GM19438 (cell line): Measurements from ENCODE around the gene CEBPG.

Experiments
- ATAC-seq: cut with Tn5 transposase; IDR thresholded peaks from one replicate; pipeline ENCODE4 v1.9.1; 2021; ENCODE audit warnings: low read depth; ENCODE audit not compliant: unreplicated experiment

The CEBPG gene

GRCh38 chr19:33349319-33350289 is 23.9 kb upstream of the CEBPG start:
- no peak for ATAC-seq

- ATAC-seq = no peak
Observed at GRCh38 chr19:33350538-33351309, 22.8 kb upstream of the CEBPG start.

GRCh38 chr19:33355535-33355934 is 18.0 kb upstream of the CEBPG start:
- ATAC-seq = no peak

- ATAC-seq = no peak
Observed at GRCh38 chr19:33357556-33357955, 16.0 kb upstream of the CEBPG start.

GRCh38 chr19:33358408-33358807 is 15.1 kb upstream of the CEBPG start:
- no peak for ATAC-seq

- no peak for ATAC-seq
Observed at GRCh38 chr19:33359581-33359980, 13.9 kb upstream of the CEBPG start.

GRCh38 chr19:33362508-33363228 is 10.8 kb upstream of the CEBPG start:
- no peak for ATAC-seq

- no peak for ATAC-seq
Observed at GRCh38 chr19:33363476-33363875, 10.0 kb upstream of the CEBPG start.

GRCh38 chr19:33365691-33366090 is 7.8 kb upstream of the CEBPG start:
- no peak for ATAC-seq

GRCh38 chr19:33366127-33366526 is 7.4 kb upstream of the CEBPG start:
- ATAC-seq = no peak

GRCh38 chr19:33366897-33367296 is 6.6 kb upstream of the CEBPG start:
- ATAC-seq = no peak

- no peak for ATAC-seq
Observed at GRCh38 chr19:33368074-33368864, 5.2 kb upstream of the CEBPG start.

- no peak for ATAC-seq
Observed at GRCh38 chr19:33370783-33371182, 2.7 kb upstream of the CEBPG start.

GRCh38 chr19:33374236-33374714 is 766 bp downstream of the CEBPG start:
- no peak for ATAC-seq

- ATAC-seq = no peak
Observed at GRCh38 chr19:33375156-33375836, 1.8 kb downstream of the CEBPG start.

- ATAC-seq = no peak
Observed at GRCh38 chr19:33375837-33376159, 2.3 kb downstream of the CEBPG start.

- no peak for ATAC-seq
Observed at GRCh38 chr19:33376423-33376822, 2.9 kb downstream of the CEBPG start.

- no peak for ATAC-seq
Observed at GRCh38 chr19:33376941-33377557, 3.5 kb downstream of the CEBPG start.
